C4-2B (cell line): Measurements from ENCODE around the gene EPN3.

Experiments used
- H3K27ac ChIP-seq: fragments of 450-650 bp; 2 replicates; pipeline ENCODE4 v1.5.1; 2017
- CTCF ChIP-seq: fragments of 450-650 bp; conservative IDR thresholded peaks from 2 replicates; pipeline ENCODE4 v1.5.1; 2017; ENCODE audit warnings: mild to moderate bottlenecking
- ZFX ChIP-seq: fragments of 450-650 bp; IDR thresholded peaks from 2 replicates; pipeline ENCODE4 v1.6.1; 2017

EPN3 gene

GRCh38 chr17:50501054-50501453 is 31.5 kb upstream of the EPN3 start:
- no peak for TF ChIP-seq ZFX
- TF ChIP-seq CTCF: peak; percentile 81

GRCh38 chr17:50502301-50502990 is 30.1 kb upstream of the EPN3 start:
- no peak for TF ChIP-seq CTCF
- TF ChIP-seq ZFX: no peak
- H3K27ac ChIP-seq: no peak overlapping the region

More at GRCh38 chr17:50501054-50501453, 31.5 kb upstream of the EPN3 start:
- H3K27ac ChIP-seq: no peak overlapping the region

GRCh38 chr17:50505591-50506130 is 26.9 kb upstream of the EPN3 start:
- no peak overlapping the region for H3K27ac ChIP-seq
- TF ChIP-seq CTCF (no peak), ZFX (no peak)

- TF ChIP-seq CTCF (no peak), ZFX (no peak)
- no peak overlapping the region for H3K27ac ChIP-seq
Observed at GRCh38 chr17:50506298-50506697, 26.2 kb upstream of the EPN3 start.

GRCh38 chr17:50507871-50508572 is 24.5 kb upstream of the EPN3 start, which contains the start of gene MYCBPAP:
Gene MYCBPAP, plus strand, starts transcription at chr17:50508439. Its CDS starts 236 bp downstream, at chr17:50508675.
- no peak within 1 kb of the TSS for H3K27ac ChIP-seq
- TF ChIP-seq CTCF (no peak), ZFX (no peak)

GRCh38 chr17:50508573-50509460 is 23.7 kb upstream of the EPN3 start:
- TF ChIP-seq ZFX (no peak), CTCF (no peak)
- no peak overlapping the region for H3K27ac ChIP-seq

GRCh38 chr17:50511058-50511457 is 21.5 kb upstream of the EPN3 start:
- TF ChIP-seq ZFX: no peak
- no peak for TF ChIP-seq CTCF
- H3K27ac ChIP-seq: no peak overlapping the region
